GM18498 (cell line): ENCODE measurements around the gene MPP7.

Experiments
- ATAC-seq: cut with Tn5 transposase; IDR thresholded peaks from one replicate; pipeline ENCODE4 v1.9.1; 2021; ENCODE audit warnings: mild to moderate bottlenecking, moderate library complexity; ENCODE audit not compliant: unreplicated experiment

Gene MPP7

DNA sequence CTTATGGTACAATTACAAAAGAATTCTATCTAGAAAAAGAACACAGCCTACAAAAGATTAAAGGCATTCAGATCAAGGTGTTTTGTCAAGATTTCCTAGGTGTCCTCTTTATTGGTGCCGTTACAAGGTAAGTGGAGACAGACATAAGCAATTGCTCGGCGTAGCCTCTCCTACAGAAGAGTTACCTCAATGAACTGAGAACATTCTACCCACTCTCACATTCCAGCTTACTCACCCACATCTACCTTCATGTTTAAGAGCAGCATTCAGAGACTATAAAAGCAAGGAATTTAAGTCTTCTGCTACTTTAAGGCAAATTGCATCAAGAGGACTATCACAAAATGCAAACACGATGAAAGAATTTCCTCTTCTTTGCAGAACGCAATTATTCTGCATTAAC is 29.5 kb downstream of the MPP7 start:
- ATAC-seq = no peak

DNA sequence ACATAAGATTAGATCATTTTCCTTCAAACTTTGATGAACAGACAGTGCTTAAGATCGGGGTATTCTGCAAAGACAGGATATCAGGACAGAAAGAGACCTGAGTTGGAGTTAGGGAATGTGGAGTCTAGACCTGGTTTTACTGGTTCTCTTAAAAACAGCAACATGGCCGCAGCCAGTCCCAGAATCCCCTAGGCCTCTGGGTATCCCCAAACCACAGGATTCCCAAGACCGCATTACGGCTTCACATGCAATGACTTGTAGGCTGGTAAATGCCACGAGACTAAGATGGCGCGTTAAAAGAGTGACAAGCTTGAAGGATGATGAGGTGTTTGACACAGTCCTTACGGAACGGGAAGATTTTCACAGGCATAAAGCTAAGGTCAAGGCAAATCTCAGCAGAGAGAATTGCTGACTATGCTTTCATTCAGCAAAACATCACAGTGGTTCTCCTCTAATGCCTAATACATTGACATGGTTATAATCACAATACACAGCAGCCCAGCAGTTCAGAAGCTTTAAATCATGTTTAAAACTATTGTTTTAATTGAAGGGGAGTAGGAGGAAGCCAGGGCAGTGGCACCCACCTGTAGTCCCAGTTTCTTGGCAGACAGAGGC is 32.9 kb downstream of the MPP7 start:
- ATAC-seq = no peak

DNA sequence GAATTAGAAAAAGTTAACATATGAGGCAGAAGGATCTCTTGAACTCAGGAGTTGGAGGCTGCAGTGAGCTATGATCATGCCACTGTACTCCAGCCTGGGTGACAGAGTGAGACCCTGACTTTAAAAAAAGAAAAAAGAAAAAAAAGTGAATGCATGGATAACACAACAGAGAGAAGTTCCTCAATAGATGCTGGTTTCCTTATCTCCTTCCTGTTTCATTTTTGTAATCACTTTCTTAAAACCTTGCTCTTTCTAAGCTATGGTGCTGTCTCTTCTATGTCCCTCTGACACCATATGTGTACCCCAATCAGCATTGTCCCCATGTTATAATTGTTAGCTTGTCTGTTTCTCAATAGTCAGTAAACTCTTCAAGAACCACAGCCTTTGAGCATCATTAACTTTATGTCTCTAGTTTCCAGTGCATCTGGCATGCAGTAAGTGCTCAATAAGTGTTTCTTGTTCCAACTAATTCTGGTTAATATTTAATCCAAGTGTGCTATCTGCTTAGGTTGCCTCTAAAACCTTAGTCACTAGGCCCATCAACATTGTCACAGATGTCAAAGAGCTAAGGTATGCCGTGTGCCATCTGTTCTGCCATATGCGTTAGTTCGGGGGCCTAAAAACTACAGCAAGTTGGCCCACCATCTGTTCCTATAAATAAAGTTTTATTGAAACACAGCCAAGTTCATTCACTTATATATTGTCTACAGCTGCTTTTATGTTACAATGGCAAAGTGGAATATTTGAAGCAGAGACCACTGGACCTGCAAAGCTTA is 36.2 kb downstream of the MPP7 start:
- no peak for ATAC-seq

DNA sequence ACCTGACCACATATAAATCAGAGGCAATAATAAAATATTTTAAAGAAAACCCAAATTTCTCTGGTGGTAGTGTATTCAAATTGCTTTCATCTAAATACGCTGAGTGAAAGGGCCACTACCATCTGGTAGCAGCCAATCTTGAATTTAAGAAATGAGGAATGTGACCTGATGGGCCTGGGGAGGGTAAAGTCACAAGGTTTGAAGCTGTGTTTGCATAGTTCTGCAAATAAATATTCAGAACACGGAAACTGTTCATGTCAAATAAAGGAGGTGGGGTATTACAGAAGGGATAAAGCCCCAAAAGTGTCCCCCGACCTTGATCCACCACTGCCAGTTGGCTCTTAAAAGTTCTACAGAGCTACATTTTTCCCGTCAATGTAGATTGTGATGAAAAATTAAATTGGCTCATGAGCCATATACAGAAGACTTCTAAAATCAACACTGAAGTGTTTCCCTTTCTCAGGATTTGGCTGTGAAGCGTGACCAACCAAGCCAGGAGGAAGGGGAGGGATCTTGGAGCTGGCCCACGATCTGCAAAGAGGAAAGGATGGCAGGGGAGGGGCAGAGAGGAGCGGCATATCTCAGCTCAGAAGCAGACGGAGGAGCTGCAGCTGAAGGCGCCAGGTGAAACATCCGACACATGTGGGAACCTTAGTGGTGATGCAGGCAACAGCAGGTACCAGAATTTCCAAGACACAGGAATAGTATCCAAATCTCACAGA is 39.6 kb downstream of the MPP7 start:
- ATAC-seq = no peak

DNA sequence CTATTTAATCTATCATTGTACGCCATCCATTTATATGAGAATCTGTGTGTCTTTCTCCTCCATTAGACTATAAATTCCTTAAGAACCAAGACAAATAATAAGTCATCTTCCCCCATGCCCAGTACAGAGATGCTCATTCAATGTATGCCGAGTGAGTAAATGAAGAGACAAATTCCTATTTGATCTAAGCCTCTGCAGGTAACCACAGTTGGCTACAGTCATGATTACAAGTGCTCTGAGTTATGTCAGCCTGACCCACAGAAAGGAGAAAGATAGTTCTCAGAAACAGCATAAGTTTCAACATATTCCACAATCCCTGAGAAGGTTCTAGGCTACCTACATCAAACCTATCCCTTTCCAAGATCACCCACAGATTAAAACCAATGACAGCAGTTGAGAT is 46.1 kb downstream of the MPP7 start:
- no peak for ATAC-seq

DNA sequence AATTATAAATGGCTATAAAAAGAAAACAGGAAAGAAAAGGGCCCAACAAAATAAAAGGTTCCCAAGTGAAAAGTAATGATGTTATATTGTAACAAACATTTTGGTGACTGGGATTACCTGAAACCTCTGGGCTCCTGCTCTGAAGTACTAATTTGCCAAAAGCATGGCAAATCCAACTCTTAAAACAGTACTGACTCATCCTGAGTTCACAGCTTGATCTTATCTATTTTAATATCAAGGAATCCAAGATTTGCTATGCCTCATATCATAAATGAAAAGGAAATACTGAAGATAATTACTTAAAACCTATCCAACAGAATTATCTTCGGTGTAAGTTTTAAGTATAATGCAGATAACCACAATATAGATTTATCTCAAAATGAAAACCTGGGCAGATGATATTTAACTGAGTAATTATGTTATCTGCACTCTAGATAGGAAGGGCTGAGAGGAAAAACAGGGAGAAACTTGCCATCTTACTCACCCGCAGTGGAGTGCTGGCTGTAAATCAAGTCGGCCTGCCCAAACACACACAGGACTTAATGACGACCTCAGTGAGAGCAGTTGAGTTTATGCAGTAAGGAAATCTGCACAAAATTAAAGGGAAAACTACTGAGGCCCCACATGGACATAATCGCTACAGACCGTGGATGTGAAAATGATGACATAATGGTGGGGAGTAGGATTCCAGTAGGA is 48.4 kb downstream of the MPP7 start:
- ATAC-seq = no peak

DNA sequence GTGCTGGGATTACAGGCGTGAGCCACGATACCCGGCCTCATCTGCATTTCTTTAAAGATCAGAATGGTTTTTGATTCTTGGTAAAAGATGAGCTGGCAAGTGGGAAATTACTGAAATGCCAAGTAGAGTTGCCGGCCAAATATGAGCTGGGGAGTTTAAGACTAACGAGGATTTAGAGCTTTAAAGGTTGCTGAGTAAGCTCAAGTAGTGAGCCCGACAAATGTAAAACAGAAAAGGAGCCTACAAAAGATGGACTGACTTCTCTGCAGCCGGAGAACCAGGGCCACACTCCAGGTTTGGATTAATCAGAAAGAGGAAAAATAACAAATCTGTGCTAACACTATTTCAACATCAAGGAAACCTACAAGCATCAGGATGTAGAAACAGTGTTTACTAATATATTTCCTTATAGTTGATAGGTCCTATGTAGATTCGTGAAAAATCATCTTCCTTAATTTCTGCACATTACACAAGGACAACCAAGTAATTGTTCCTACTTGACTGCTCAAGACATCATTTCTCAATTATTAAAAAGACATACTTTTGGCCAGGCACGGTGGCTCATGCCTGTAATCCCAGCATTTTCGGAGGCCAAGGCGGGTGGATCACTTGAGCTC is 49.6 kb downstream of the MPP7 start:
- ATAC-seq = no peak
